HepG2 (cell line): ENCODE data around the gene C22orf39. TPM values are rescaled to one million over a fixed set of nuclear protein-coding genes. Genes with fewer than 3 reads are reported as not detected.
A peak's percentile ranks its signal among the peaks of the same experiment; 100 is the strongest.

Experiments used
- CREB1 ChIP-seq, 2 experiments: fragments of 450-650 bp in 1 of 2; IDR thresholded peaks; 2 replicates each; pipeline ENCODE4 v1.6.1; 2016 to 2017; ENCODE audit warnings: control low read depth in 1 of 2, mild to moderate bottlenecking in 1 of 2, missing compliant biosample characterization in 1 of 2, missing genetic modification characterization in 1 of 2
- EP300 ChIP-seq, 3 experiments: sonication (generic) in 1 of 3; formaldehyde crosslinking in 1 of 3; IDR thresholded peaks; 2 replicates each; pipeline versions ENCODE4 v1.5.1 to v1.6.1; 2011 to 2020; ENCODE audit warnings: low read depth in 2 of 3, low read length in 2 of 3, borderline replicate concordance in 1 of 3, improper control_type of control experiment in 1 of 3, mild to moderate bottlenecking in 1 of 3, missing genetic modification reagents in 1 of 3, moderate library complexity in 1 of 3
- GLI4 ChIP-seq: sonication (generic); formaldehyde crosslinking; IDR thresholded peaks from 2 replicates; pipeline ENCODE4 v1.5.1; 2020; ENCODE audit warnings: missing genetic modification reagents, mild to moderate bottlenecking, moderate library complexity, borderline replicate concordance
- PHF21A ChIP-seq: sonication (generic); formaldehyde crosslinking; IDR thresholded peaks from 2 replicates; pipeline ENCODE4 v1.5.0; 2020; ENCODE audit warnings: mild to moderate bottlenecking, missing genetic modification reagents
- PITX1 ChIP-seq: sonication (generic); formaldehyde crosslinking; IDR thresholded peaks from 2 replicates; pipeline ENCODE4 v1.5.1; 2020; ENCODE audit warnings: mild to moderate bottlenecking, missing genetic modification reagents
- RXRB ChIP-seq: IDR thresholded peaks from 2 replicates; pipeline ENCODE4 v1.6.1; 2016; ENCODE audit warnings: borderline replicate concordance, missing genetic modification reagents, missing compliant biosample characterization
- SKIL ChIP-seq: sonication (generic); formaldehyde crosslinking; IDR thresholded peaks from 2 replicates; pipeline ENCODE4 v1.8.0; 2022; ENCODE audit warnings: missing genetic modification reagents, mild to moderate bottlenecking, moderate library complexity, borderline replicate concordance
- THAP9 ChIP-seq: sonication (generic); formaldehyde crosslinking; IDR thresholded peaks from 2 replicates; pipeline ENCODE4; 2020; ENCODE audit warnings: missing genetic modification reagents, mild to moderate bottlenecking, borderline replicate concordance
- ZBTB42 ChIP-seq: sonication (generic); formaldehyde crosslinking; IDR thresholded peaks from 2 replicates; pipeline ENCODE4 v1.5.0; 2020; ENCODE audit warnings: mild to moderate bottlenecking, missing genetic modification reagents
- ZNF275 ChIP-seq: sonication (generic); formaldehyde crosslinking; IDR thresholded peaks from 2 replicates; pipeline ENCODE4 v1.8.0; 2022; ENCODE audit warnings: missing genetic modification reagents, mild to moderate bottlenecking, inconsistent platforms, borderline replicate concordance
- ZNF619 ChIP-seq: sonication (generic); formaldehyde crosslinking; IDR thresholded peaks from 2 replicates; pipeline ENCODE4 v1.4.0; 2020; ENCODE audit warnings: mild to moderate bottlenecking, missing genetic modification reagents
- ZNF670 ChIP-seq: sonication (generic); formaldehyde crosslinking; IDR thresholded peaks from 2 replicates; pipeline ENCODE4 v1.8.0; 2022; ENCODE audit warnings: mild to moderate bottlenecking, missing genetic modification reagents, borderline replicate concordance
- ZSCAN21 ChIP-seq: sonication (generic); formaldehyde crosslinking; IDR thresholded peaks from 2 replicates; pipeline ENCODE4 v1.8.0; 2022; ENCODE audit warnings: mild to moderate bottlenecking, missing genetic modification reagents, moderate library complexity, borderline replicate concordance
- ZXDC ChIP-seq: sonication (generic); formaldehyde crosslinking; IDR thresholded peaks from 2 replicates; pipeline ENCODE4 v1.5.0; 2020; ENCODE audit warnings: mild to moderate bottlenecking, missing genetic modification reagents
- polyA plus RNA-seq, 8 experiments: library from polyadenylated mRNA; depleted of rRNA in 3 of 8; stranded (reverse) in 7 of 8; unstranded in 1 of 8; fragments of >200 nt; fragmentation: Illumina TruSeq in 4 of 8; extraction: Trizol in 4 of 8; gene quantifications; 2 replicates each; pipeline versions ENCODE4 v1.2.1 to v1.2.3, GENCODE V29; 2011 to 2016; ENCODE audit warnings: low read depth in 4 of 8, missing spikeins in 1 of 8, mixed read lengths in 1 of 8; ENCODE audit not compliant: insufficient read depth in 1 of 8
- total RNA-seq, 5 experiments: library from RNA; depleted of rRNA; stranded (reverse); fragments of >200 nt; fragmentation: Illumina TruSeq; extraction: Trizol; gene quantifications; 2 replicates each; pipeline ENCODE4 v1.2.3, GENCODE V29; 2016; ENCODE audit warnings: low read depth in 1 of 5
- TF ChIP-seq, protein P1 (sequence below): sonication (generic); formaldehyde crosslinking; IDR thresholded peaks from 2 replicates; pipeline ENCODE4 v1.5.0; 2020; ENCODE audit warnings: mild to moderate bottlenecking, missing genetic modification reagents

C22orf39 gene
- total and polyA plus RNA-seq, 2 of the 13 experiments (the other 11 are each of a cell fraction or from before 2014, with no cell fraction given): 23.4 to 26.4 TPM

- 0 out of 2 replicates have a peak, but pooled peaks have one; percentile 15 for TF ChIP-seq SKIL (CRISPR knock-in tag)
- TF ChIP-seq THAP9: peak; percentile 49; the same call in 1 of the 2 replicates
- TF ChIP-seq EP300 (IDR thresholded peaks at IDR 0.05; ENCODE audit: low read depth in 2 of 2, low read length in 2 of 2): no peak
- no peak for TF ChIP-seq EP300 (CRISPR knock-in tag; IDR thresholded peaks at IDR 0.05; ENCODE audit: borderline replicate concordance)
- TF ChIP-seq ZSCAN21: no peak
- TF ChIP-seq RXRB (CRISPR knock-in tag): 0 out of 2 replicates have a peak, but pooled peaks have one; percentile 22
- TF ChIP-seq ZNF275 (CRISPR knock-in tag): 0 out of 2 replicates have a peak, but pooled peaks have one; percentile 24
- TF ChIP-seq CREB1 (IDR thresholded peaks at IDR 0.05): no peak
- peak; percentile 50; the same call in 1 of the 2 replicates for TF ChIP-seq CREB1 (CRISPR knock-in tag; IDR thresholded peaks at IDR 0.05)
- no peak for TF ChIP-seq ZNF670
- TF ChIP-seq, protein P1, sequence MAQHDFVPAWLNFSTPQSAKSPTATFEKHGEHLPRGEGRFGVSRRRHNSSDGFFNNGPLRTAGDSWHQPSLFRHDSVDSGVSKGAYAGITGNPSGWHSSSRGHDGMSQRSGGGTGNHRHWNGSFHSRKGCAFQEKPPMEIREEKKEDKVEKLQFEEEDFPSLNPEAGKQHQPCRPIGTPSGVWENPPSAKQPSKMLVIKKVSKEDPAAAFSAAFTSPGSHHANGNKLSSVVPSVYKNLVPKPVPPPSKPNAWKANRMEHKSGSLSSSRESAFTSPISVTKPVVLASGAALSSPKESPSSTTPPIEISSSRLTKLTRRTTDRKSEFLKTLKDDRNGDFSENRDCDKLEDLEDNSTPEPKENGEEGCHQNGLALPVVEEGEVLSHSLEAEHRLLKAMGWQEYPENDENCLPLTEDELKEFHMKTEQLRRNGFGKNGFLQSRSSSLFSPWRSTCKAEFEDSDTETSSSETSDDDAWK (CRISPR knock-in tag): no peak
- 0 out of 2 replicates have a peak, but pooled peaks have one; percentile 12 for TF ChIP-seq PHF21A
- TF ChIP-seq ZXDC: 0 out of 2 replicates have a peak, but pooled peaks have one; percentile 30
- 0 out of 2 replicates have a peak, but pooled peaks have one; percentile 4 for TF ChIP-seq GLI4
- 0 out of 2 replicates have a peak, but pooled peaks have one; percentile 9 for TF ChIP-seq ZNF619
- 0 out of 2 replicates have a peak, but pooled peaks have one; percentile 47 for TF ChIP-seq ZBTB42 (CRISPR knock-in tag)
- 0 out of 2 replicates have a peak, but pooled peaks have one; percentile 18 for TF ChIP-seq PITX1 (CRISPR knock-in tag)
These were observed 631 bp upstream of the C22orf39 start (continued) for GRCh38 chr22:19448076-19448607.
